ENCODE measurements around the gene BRD3OS. TPM values are rescaled to one million over a fixed set of nuclear protein-coding genes. Genes with fewer than 3 reads are reported as not detected.

The BRD3OS gene
- total RNA-seq, 1 donor from 2014 or later, result 17.3 TPM

DNA sequence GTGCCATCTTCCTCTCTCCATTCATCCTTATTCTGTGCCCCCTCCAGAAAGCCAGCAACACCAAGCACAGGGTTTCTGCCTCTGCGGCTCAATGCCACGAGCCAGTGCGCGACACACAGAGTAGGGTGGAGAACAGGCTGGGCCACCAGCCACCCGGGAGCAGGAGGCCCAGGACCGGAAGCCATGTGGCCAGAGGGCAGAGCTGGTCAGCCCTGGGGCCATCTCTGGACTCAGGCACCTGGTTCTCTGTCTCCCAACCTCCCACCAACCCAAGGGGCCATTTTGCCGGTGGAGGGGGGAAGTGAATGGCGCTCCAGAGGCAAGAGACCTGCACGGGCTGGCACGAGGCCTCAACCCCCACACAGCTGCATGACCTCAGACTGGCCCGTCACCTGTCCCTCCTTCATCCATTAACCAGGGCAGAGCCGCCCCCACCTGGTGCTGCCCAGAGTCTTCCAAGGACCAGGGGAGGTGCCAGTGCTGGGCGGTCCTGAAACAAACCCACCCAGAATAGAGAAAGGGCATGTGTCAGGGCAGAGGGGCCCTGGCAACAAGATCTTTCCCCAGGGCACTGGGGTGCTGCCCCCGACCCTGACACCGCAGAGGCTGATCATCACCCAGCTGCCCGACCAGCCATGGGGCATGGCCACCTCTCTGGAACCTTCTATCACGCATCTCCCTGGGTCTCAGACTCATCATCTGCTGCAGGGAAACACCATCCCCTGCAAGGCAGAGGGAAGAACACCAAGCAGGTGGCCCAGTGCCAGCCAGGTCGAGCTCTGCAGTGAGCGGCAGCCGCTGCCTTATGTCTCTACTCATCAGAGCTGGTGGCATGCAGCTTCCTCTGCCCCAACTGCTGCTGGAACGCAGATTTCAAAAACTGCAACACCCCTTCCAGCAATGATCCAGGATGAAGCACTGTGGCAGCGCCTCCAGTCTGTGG is 45.1 kb upstream of the BRD3OS start:
- intact Hi-C loops (cut with micrococcal nuclease), result loop anchor here (1.0 kb wide), 1 partner anchor 12 kb away; the partner anchor contains the start of gene VAV2
- peak overlapping the region; percentile 74 for H3K4me3 Mint-ChIP-seq
- no peaks in the 10 kb centered on the region for H3K9me3 Mint-ChIP-seq
- ChIA-PET POLR2A (interaction anchor here (1.0 to 1.5 kb wide), 3 partner anchors 10 to 24 kb away, joined by 3 to 6 read pairs (median 3); no protein-coding TSS in a partner anchor), CTCF (interaction anchor here (1.3 to 1.7 kb wide), 2 partner anchors 24 to 34 kb away, joined by 3 to 7 read pairs; no protein-coding TSS in a partner anchor)
- no peak for DNase-seq
- no peaks in the 10 kb centered on the region for H3K27me3 Mint-ChIP-seq
- ATAC-seq (ENCODE audit: low read depth), result peak; percentile 9
- peaks cover 71% of the 10 kb centered on the region for H3K4me1 Mint-ChIP-seq
- peak overlapping the region; percentile 83 for H3K27ac Mint-ChIP-seq
- H3K36me3 Mint-ChIP-seq (ENCODE audit: low read depth), result peaks cover 16% of the 10 kb centered on the region
- TF ChIP-seq, protein P1, sequence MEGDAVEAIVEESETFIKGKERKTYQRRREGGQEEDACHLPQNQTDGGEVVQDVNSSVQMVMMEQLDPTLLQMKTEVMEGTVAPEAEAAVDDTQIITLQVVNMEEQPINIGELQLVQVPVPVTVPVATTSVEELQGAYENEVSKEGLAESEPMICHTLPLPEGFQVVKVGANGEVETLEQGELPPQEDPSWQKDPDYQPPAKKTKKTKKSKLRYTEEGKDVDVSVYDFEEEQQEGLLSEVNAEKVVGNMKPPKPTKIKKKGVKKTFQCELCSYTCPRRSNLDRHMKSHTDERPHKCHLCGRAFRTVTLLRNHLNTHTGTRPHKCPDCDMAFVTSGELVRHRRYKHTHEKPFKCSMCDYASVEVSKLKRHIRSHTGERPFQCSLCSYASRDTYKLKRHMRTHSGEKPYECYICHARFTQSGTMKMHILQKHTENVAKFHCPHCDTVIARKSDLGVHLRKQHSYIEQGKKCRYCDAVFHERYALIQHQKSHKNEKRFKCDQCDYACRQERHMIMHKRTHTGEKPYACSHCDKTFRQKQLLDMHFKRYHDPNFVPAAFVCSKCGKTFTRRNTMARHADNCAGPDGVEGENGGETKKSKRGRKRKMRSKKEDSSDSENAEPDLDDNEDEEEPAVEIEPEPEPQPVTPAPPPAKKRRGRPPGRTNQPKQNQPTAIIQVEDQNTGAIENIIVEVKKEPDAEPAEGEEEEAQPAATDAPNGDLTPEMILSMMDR (IDR thresholded peaks at IDR 0.05), result no peak

DNA sequence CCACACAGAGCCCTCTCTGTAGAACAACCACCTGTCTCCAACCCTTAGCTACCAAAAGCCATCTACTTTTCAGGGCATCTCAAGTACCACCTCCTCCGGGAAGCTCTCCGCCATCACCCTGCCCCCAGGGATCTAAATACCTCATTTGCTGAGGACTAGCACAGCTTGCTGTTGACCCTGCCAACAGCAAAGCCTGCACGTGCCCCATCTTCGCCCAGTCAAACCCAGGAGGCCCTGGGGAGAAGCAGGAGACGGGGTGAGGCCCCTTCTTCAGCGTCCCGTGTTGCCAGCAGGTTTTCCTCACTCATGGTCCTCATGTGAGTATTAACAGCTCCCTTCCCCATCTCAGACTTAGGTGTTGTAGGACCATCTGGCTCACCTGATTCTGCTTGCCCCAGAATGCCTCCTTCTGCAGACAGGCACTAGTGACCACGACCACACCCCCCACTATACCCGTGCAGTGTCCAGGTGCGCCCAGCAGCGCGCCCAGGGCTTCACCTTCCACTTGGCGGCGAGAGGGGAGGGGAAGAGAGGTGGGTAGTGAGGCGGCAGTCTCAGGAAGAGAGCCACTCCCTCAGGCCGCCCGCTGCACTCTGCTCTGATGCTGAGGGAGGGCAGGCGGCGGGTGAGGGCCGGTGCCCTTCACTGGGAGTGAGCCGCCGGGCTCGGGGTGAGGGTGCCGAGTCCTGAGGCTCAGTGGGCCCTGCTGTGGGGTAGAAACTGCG is 44.3 kb upstream of the BRD3OS start:
- H3K27me3 Mint-ChIP-seq, result no peaks in the 10 kb centered on the region
- H3K9me3 Mint-ChIP-seq, result no peaks in the 10 kb centered on the region
- H3K36me3 Mint-ChIP-seq (ENCODE audit: low read depth), result peaks cover 23% of the 10 kb centered on the region
- ChIA-PET CTCF (no interaction called here), POLR2A (interaction anchor here (0.5 to 1.5 kb wide), 4 partner anchors 10 to 193 kb away, joined by 3 to 6 read pairs (median 4); no protein-coding TSS in a partner anchor)
- intact Hi-C loops (cut with micrococcal nuclease), result no loop called here
- DNase-seq, result no peak
- no peak for ATAC-seq (ENCODE audit: low read depth)
- peak overlapping the region; percentile 74 for H3K4me3 Mint-ChIP-seq
- TF ChIP-seq, protein P1 (IDR thresholded peaks at IDR 0.05), result no peak
- H3K27ac Mint-ChIP-seq, result peak overlapping the region; percentile 61
- peaks cover 72% of the 10 kb centered on the region for H3K4me1 Mint-ChIP-seq

DNA sequence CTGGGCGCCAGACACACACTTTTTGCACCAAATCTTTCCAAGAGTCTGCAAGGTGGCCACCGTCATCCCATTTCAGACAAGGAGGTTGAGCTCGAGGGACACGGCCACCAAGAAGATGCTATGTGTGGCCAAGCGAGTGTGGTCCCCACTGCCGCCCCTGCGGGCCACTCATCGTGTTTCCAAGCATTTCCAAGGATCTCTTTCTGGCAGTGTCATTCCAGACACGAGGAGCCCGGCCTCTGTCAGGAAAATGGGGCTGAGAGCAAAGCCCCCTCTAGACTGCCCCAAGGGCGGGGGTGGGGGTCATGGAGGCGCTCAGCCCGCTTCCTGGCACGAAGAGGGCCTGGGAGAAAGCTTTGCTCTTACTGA is 43.7 kb upstream of the BRD3OS start:
- H3K4me1 Mint-ChIP-seq, result peaks cover 77% of the 10 kb centered on the region
- ATAC-seq (ENCODE audit: low read depth), result no peak
- no peak overlapping the region for H3K4me3 Mint-ChIP-seq
- H3K9me3 Mint-ChIP-seq, result no peaks in the 10 kb centered on the region
- intact Hi-C loops (cut with micrococcal nuclease), result no loop called here
- POLR2A ChIA-PET, result interaction anchor here (0.5 to 1.5 kb wide), 2 partner anchors 11 to 194 kb away, joined by 3 to 5 read pairs; no protein-coding TSS in a partner anchor
- TF ChIP-seq, protein P1 (IDR thresholded peaks at IDR 0.05), result no peak
- no peaks in the 10 kb centered on the region for H3K27me3 Mint-ChIP-seq
- H3K36me3 Mint-ChIP-seq (ENCODE audit: low read depth), result peaks cover 28% of the 10 kb centered on the region
- peak overlapping the region; percentile 12 for H3K27ac Mint-ChIP-seq
- CTCF ChIA-PET, result no interaction called here
- DNase-seq, result no peak

- TF ChIP-seq, protein P1 (IDR thresholded peaks at IDR 0.05), result no peak
- Mint-ChIP-seq H3K27ac (peak overlapping the region; percentile 12), H3K4me1 (peaks cover 81% of the 10 kb centered on the region), H3K4me3 (no peak overlapping the region), H3K9me3 (no peaks in the 10 kb centered on the region), H3K27me3 (no peaks in the 10 kb centered on the region), H3K36me3 (ENCODE audit: low read depth) (peaks cover 29% of the 10 kb centered on the region)
- intact Hi-C loops (cut with micrococcal nuclease), result no loop called here
- POLR2A ChIA-PET, result interaction anchor here (0.6 kb wide), 1 partner anchor 25 kb away, joined by 5 read pairs; no protein-coding TSS in a partner anchor
- no peak for DNase-seq
- no peak for ATAC-seq (ENCODE audit: low read depth)
- CTCF ChIA-PET, result no interaction called here
Measured at GRCh38 chr9:133981958-133982681, 43.2 kb upstream of the BRD3OS start.

All from activated B cell treated with CpG ODN at 0.5 μM for 24 hours (primary cell).